Thyroid gland (tissue), 4 donors: ENCODE measurements around the gene ZNF599.

Experiments
- POLR2A ChIP-seq, 2 donors: fragments of 450-650 bp; IDR thresholded peaks; one replicate each; pipeline ENCODE4 v1.6.1; 2017; ENCODE audit warnings: antibody characterized with exemption in 2 of 2, mild to moderate bottlenecking in 2 of 2, moderate library complexity in 1 of 2
- TF ChIP-seq, protein P1 (sequence below), 6 experiments: fragments of 200-600 bp in 3 of 6; fragments of 450-650 bp in 3 of 6; sonication (generic) in 3 of 6; IDR thresholded peaks; one replicate each; pipeline ENCODE4 v1.5.1; 2016 to 2019; ENCODE audit warnings: antibody characterized with exemption in 6 of 6, mild to moderate bottlenecking in 2 of 6, inconsistent platforms in 1 of 6, moderate library complexity in 1 of 6

DNA sequence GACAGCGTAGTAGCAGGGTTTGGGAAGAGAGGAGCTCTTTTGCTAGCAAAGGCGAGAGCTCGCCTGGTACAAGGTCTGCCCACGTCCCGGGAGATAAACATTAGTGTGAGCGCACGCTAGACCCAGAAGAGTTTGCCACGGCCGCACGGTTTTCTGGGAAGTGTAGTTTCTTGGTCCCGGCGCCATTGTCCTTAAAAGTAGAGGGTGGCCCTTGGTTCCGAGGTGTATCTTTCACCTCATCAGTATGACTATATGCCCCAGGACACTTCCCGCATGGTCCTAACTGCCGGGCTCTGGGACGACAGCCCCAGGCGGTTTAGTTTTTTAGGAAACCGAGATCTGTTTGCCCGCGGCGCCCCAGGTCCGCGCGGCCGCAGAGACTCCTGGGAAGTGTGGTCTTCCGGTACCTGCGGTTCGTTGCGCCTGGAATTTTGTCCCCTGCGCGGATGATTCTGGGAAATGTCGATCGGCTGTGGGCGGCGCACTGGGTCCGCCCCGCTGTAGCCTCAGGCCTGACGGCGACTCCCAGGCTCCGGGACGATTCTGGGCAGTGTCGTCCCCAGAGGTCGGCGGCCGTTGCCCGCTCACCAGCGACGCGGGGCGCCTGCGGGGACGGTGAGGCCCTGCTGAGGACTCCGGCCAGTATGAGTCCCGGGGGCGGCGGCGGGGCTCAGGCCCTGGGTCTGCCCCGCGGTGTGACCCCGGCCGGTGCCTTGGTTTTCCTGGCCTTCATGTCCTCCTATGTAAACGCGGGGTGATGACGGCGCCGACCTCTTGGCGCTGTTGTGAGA, 39.1 kb downstream of the ZNF599 start, which contains the start of gene ZNF181:
- TF ChIP-seq, protein P1, sequence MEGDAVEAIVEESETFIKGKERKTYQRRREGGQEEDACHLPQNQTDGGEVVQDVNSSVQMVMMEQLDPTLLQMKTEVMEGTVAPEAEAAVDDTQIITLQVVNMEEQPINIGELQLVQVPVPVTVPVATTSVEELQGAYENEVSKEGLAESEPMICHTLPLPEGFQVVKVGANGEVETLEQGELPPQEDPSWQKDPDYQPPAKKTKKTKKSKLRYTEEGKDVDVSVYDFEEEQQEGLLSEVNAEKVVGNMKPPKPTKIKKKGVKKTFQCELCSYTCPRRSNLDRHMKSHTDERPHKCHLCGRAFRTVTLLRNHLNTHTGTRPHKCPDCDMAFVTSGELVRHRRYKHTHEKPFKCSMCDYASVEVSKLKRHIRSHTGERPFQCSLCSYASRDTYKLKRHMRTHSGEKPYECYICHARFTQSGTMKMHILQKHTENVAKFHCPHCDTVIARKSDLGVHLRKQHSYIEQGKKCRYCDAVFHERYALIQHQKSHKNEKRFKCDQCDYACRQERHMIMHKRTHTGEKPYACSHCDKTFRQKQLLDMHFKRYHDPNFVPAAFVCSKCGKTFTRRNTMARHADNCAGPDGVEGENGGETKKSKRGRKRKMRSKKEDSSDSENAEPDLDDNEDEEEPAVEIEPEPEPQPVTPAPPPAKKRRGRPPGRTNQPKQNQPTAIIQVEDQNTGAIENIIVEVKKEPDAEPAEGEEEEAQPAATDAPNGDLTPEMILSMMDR (IDR thresholded peaks at IDR 0.05): no peak
- TF ChIP-seq POLR2A (IDR thresholded peaks at IDR 0.05): peak; percentile 10 to 68
